Stomach (tissue), 9 donors: ENCODE results near the gene ATP8B4. TPM values are rescaled to one million over a fixed set of nuclear protein-coding genes. Genes with fewer than 3 reads are reported as not detected.

ENCODE experiments used
- DNase-seq, 2 donors: peaks; one replicate each; pipeline versions ENCODE4 v3.0.0 to v3.0.0-alpha.2; 2013 to 2019
- H3K27ac ChIP-seq, 5 donors: fragments of 200-600 bp in 4 of 5; sonication (generic) in 4 of 5; one replicate each; pipeline ENCODE4 v1.5.1; 2013 to 2019; ENCODE audit warnings: mild to moderate bottlenecking in 1 of 5, moderate library complexity in 1 of 5
- H3K27me3 ChIP-seq, 3 donors: fragments of 200-600 bp; sonication (generic); one replicate each; pipeline ENCODE4 v1.5.1; 2017 to 2019; ENCODE audit warnings: mixed run types in 1 of 3
- H3K36me3 ChIP-seq, 4 donors: fragments of 200-600 bp; sonication (generic); 1 replicate in 3 of 4; 2 replicates in 1 of 4; pipeline ENCODE4 v1.5.1; 2016 to 2019
- H3K4me1 ChIP-seq, 4 donors: fragments of 200-600 bp; sonication (generic); one replicate each; pipeline ENCODE4 v1.5.1; 2016 to 2019
- H3K4me3 ChIP-seq, 4 donors: fragments of 200-600 bp; sonication (generic) in 3 of 4; one replicate each; pipeline ENCODE4 v1.5.1; 2016 to 2019; ENCODE audit warnings: mild to moderate bottlenecking in 1 of 4
- H3K9me3 ChIP-seq, 4 donors: fragments of 200-600 bp; sonication (generic); one replicate each; pipeline ENCODE4 v1.5.1; 2016 to 2019
- EP300 ChIP-seq: sonication (generic); formaldehyde crosslinking; IDR thresholded peaks from one replicate; pipeline ENCODE4 v1.6.1; 2017; ENCODE audit warnings: antibody characterized with exemption
- POLR2A ChIP-seq, 4 donors: fragments of 450-650 bp; IDR thresholded peaks; one replicate each; pipeline ENCODE4 v1.6.1; 2016; ENCODE audit warnings: antibody characterized with exemption in 4 of 4, control low read depth in 2 of 4, mild to moderate bottlenecking in 1 of 4, moderate library complexity in 1 of 4
- POLR2AphosphoS5 ChIP-seq, 3 donors: sonication (generic); formaldehyde crosslinking; IDR thresholded peaks; one replicate each; pipeline ENCODE4 v1.6.1; 2016; ENCODE audit warnings: antibody characterized with exemption in 3 of 3
- WGBS, 5 donors: extraction: QIAGEN DNeasy Blood & Tissue Kit in 3 of 5; methylation state at CpG; one replicate each; pipeline versions ENCODE4 v1.1.5 to v1.1.7; 2013 to 2018; 5-methylcytosine and 5-hydroxymethylcytosine counted together
- intact Hi-C: fragments of 100-400 bp; cut with DNase I; formaldehyde crosslinking; loops from one replicate; pipeline ENCODE4 v1.15.1; 2023; ENCODE audit warnings: low total_unique reads
- polyA plus RNA-seq, 3 donors: library from polyadenylated mRNA; stranded (reverse); fragments of 200-250 nt; gene quantifications; one replicate each; pipeline ENCODE4 v1.2.3, GENCODE V29; 2013
- total RNA-seq, 5 donors: library from RNA; depleted of rRNA; stranded (reverse); fragments of >200 nt; gene quantifications; one replicate each; pipeline versions ENCODE4 v1.1.0 to v1.2.3, GENCODE V29; 2014 to 2016
- TF ChIP-seq, protein P1 (sequence below), 7 experiments: fragments of 450-650 bp in 4 of 7; fragments of 200-600 bp in 3 of 7; sonication (generic) in 3 of 7; IDR thresholded peaks; one replicate each; pipeline ENCODE4 v1.5.1; 2016 to 2019; ENCODE audit warnings: antibody characterized with exemption in 7 of 7, control low read depth in 2 of 7, mild to moderate bottlenecking in 1 of 7
- donor health status: healthy with polysubstance abuse.
- donor health status: Bipolar disorder and iron deficiency.
- donor health status: healthy.

Gene ATP8B4
- total and polyA plus RNA-seq, 8 donors: under 0.01 to 14.3 (median 1.6) TPM

DNA sequence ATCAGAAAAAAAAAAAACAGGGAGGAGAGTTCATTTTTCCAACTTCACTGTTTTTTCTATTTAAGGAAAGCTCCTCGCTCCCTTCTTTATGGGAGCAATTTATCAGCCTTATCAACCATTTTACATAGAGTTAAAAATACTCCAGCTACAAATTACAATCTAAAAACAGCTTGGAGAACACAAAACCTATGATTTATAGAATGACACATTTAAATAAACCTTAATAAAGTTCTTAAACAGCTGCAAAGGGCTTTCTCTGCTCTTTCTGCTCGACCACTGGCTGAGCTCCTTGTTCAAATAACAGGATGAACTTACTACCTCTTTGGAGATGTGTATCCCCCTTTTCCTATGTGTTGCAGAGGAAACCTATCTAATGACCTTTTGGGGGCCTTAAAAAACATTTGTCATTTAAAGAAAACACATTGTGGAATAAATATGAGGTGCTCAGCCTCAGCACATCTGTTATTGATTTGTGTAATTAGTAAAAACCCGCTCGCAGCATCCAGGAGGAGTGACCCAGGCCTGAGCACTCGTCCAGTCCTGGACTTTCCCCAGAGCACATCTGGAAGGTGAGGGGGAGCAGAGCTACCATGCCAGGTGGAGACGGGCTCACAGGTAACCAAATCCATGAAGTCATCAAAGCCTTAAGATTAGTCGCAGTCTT lies 231.2 kb downstream of the ATP8B4 start:
- no peak for TF ChIP-seq POLR2A (IDR thresholded peaks at IDR 0.05)
- TF ChIP-seq, protein P1, sequence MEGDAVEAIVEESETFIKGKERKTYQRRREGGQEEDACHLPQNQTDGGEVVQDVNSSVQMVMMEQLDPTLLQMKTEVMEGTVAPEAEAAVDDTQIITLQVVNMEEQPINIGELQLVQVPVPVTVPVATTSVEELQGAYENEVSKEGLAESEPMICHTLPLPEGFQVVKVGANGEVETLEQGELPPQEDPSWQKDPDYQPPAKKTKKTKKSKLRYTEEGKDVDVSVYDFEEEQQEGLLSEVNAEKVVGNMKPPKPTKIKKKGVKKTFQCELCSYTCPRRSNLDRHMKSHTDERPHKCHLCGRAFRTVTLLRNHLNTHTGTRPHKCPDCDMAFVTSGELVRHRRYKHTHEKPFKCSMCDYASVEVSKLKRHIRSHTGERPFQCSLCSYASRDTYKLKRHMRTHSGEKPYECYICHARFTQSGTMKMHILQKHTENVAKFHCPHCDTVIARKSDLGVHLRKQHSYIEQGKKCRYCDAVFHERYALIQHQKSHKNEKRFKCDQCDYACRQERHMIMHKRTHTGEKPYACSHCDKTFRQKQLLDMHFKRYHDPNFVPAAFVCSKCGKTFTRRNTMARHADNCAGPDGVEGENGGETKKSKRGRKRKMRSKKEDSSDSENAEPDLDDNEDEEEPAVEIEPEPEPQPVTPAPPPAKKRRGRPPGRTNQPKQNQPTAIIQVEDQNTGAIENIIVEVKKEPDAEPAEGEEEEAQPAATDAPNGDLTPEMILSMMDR (IDR thresholded peaks at IDR 0.05): no peak
- TF ChIP-seq POLR2AphosphoS5 (IDR thresholded peaks at IDR 0.05): no peak
- TF ChIP-seq EP300: no peak
- Histone ChIP-seq H3K27ac (peak overlapping the region in 3 of 5 donors; percentile 3 to 46 (median 32)), H3K27me3 (no peaks in the 10 kb centered on the region), H3K4me3 (no peak overlapping the region), H3K36me3 (no peaks in the 10 kb centered on the region), H3K9me3 (no peaks in the 10 kb centered on the region), H3K4me1 (peaks cover 0 to 17% (median 5%) of the 10 kb centered on the region in 4 donors)
- DNase-seq: peak in 1 of 2 donors; percentile 62
- WGBS, 5 donors: 55 to 72% (median 69%) methylated on average over 7 of the region's 7 CpGs
- intact Hi-C loops: no loop called here

DNA sequence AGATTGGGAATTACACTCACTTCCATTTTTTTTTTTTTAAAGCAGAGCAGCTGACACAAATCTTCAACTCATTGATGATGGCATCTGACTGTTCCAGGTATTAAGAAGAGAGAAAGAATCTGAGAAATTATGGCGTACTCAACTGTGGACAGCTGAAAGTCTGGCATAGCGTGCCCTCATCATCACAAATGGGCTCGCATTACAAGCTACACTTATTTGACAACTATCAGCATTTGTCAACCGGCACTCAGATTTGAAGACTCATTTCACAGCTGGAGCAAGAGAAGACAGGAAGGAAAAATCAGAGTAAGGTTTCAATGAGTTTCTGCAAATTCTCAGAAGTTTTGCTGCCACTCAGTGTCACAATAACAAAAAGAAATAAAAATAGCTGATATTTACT lies 235.9 kb downstream of the ATP8B4 start:
- WGBS, 5 donors: 85 to 94% (median 89%) methylated on average over 4 of the region's 4 CpGs
- no peak overlapping the region for H3K27ac ChIP-seq
- TF ChIP-seq POLR2AphosphoS5 (IDR thresholded peaks at IDR 0.05) (no peak), EP300 (no peak), POLR2A (IDR thresholded peaks at IDR 0.05) (no peak)
- TF ChIP-seq, protein P1 (IDR thresholded peaks at IDR 0.05): no peak
- H3K36me3 ChIP-seq: no peaks in the 10 kb centered on the region
- intact Hi-C loops: no loop called here
- no peak for DNase-seq
- H3K4me3 ChIP-seq: no peak overlapping the region
- H3K9me3 ChIP-seq: no peaks in the 10 kb centered on the region
- no peaks in the 10 kb centered on the region for H3K27me3 ChIP-seq
- peaks cover 0 to 13% (median 1%) of the 10 kb centered on the region in 4 donors for H3K4me1 ChIP-seq

DNA sequence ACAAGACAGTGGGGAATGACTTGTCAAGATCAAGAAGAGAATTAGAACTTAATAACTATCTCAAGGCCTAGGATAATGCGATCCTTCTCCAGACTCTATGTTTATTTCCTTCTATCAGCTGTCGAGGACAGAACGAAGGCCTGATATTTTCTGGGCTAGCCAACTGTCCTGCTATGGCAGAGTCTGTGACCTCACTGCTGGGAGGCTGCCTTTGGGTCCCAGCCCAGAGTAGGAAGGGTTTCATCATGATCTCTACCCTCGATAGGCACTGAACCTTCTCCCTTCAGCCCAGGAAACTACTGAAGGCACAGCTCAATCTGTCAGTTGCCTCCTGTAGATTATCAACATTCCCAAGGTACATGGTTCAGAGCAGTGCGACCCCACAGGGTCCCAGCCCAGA lies 237.2 kb downstream of the ATP8B4 start:
- Histone ChIP-seq H3K36me3 (no peaks in the 10 kb centered on the region), H3K9me3 (no peaks in the 10 kb centered on the region), H3K27me3 (no peaks in the 10 kb centered on the region), H3K27ac (peak overlapping the region in 1 of 5 donors; percentile 8), H3K4me3 (no peak overlapping the region), H3K4me1 (peaks cover 0 to 10% (median 3%) of the 10 kb centered on the region in 4 donors)
- WGBS, 5 donors: 68 to 86% (median 81%) methylated on average over 5 of the region's 5 CpGs
- TF ChIP-seq POLR2A (IDR thresholded peaks at IDR 0.05) (no peak), POLR2AphosphoS5 (IDR thresholded peaks at IDR 0.05) (no peak), EP300 (no peak)
- TF ChIP-seq, protein P1 (IDR thresholded peaks at IDR 0.05): no peak
- intact Hi-C loops: no loop called here
- no peak for DNase-seq

DNA sequence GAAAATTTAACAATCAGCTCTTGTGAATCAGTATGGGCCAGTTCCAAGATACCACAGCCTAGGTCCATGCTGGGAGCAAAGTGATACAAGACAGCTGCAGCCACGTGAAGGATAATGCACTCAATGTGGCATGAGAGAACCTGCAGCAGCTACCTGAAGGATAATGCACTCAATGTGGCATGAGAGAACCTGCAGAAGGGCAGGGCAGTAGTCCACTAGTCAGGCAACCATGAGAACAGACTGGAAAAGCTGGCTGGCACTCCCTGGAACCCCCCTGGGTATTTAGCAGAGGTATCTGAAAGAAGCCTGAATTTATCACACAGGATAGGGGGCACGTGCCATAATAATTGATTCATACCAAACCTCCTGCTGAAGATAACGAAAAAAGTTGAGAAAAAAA lies 237.6 kb downstream of the ATP8B4 start:
- Histone ChIP-seq H3K27ac (no peak overlapping the region), H3K36me3 (no peaks in the 10 kb centered on the region), H3K27me3 (no peaks in the 10 kb centered on the region), H3K9me3 (no peaks in the 10 kb centered on the region), H3K4me3 (no peak overlapping the region), H3K4me1 (peaks cover 0 to 14% (median 5%) of the 10 kb centered on the region in 4 donors)
- no peak for DNase-seq
- 74 to 81% (median 76%) methylated on average over 3 of the region's 3 CpGs for WGBS, 5 donors
- TF ChIP-seq, protein P1 (IDR thresholded peaks at IDR 0.05): no peak
- TF ChIP-seq POLR2A (IDR thresholded peaks at IDR 0.05) (no peak), EP300 (no peak), POLR2AphosphoS5 (IDR thresholded peaks at IDR 0.05) (no peak)
- intact Hi-C loops: no loop called here
